KOPT-K1 (cell line): ENCODE results near the gene SMTN.

Experiments
- H3K27ac ChIP-seq: fragments of 200-600 bp; sonication (generic); 2 replicates; pipeline ENCODE4 v1.5.1; 2016; ENCODE audit warnings: antibody characterized with exemption, mild to moderate bottlenecking, low read depth, low read length; ENCODE audit not compliant: poor library complexity, severe bottlenecking
- H3K36me3 ChIP-seq: fragments of 200-600 bp; sonication (generic); 2 replicates; pipeline ENCODE4 v1.5.1; 2017; ENCODE audit warnings: antibody characterized with exemption, mild to moderate bottlenecking, low read length, moderate library complexity; ENCODE audit not compliant: insufficient read depth
- H3K9me3 ChIP-seq: fragments of 200-600 bp; sonication (generic); 2 replicates; pipeline ENCODE4 v1.5.1; 2017; ENCODE audit warnings: antibody characterized with exemption, low read length, mild to moderate bottlenecking; ENCODE audit not compliant: insufficient read depth, poor library complexity, severe bottlenecking

SMTN gene

DNA sequence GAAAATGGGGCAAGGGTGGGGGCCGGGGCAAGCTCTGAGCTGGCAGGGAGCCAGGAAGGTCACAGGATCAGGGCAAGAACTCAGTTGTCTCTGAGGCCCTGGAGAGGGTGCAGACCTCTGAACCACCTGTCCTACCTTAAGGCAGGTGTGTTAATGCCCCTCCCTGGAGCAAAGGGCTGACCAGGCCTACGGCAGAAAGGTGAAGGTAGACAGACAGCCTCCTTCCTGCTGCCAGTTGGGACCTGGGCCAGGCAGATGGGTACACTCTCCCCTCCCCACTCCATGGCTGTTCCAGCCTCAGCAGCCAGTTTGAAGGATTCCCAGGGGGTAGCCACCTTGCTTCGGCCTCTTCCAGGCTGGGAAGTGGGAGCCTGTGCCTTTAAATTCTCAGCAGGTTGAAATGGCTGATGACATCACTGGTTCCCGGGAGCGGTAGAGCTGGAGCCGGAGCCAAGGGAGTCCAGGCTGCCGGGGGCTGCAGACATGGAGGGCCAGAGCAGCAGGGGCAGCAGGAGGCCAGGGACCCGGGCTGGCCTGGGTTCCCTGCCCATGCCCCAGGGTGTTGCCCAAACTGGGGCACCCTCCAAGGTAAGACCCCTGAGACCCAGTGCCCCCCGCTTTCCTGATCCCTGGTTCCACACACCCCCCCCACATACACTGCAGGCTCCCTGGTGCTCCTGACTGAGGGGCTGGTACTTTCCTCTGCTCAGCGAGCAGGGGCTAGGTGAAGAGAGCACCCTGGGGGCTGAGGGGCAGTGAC lies 41.6 kb downstream of the SMTN start, which contains the start of gene INPP5J:
Gene INPP5J (plus strand): TSS at position 435 of the 760 bp plus-strand sequence. CDS start 49 bp downstream, at position 484.
- no peaks in the 10 kb centered on the region for H3K36me3 ChIP-seq
- H3K27ac ChIP-seq = no peak within 1 kb of the TSS
- H3K9me3 ChIP-seq = no peaks in the 10 kb centered on the region

DNA sequence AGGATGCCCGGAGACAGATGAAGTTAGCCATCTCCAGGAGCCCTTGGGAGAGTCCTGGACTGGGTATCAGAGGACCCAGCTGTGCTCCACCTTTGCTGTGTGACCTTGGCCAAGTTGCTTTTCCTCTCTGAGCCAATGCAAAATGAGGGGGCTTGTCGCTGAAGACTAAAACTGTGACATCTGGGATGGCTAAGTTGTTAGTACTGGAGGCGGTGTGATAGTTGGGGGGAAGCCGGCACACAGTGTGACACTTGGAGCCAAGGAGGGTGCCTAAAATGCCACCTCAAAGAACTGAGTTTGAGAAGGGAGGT lies 42.1 kb downstream of the SMTN start:
- no peaks in the 10 kb centered on the region for H3K9me3 ChIP-seq
- no peak overlapping the region for H3K27ac ChIP-seq
- H3K36me3 ChIP-seq = no peaks in the 10 kb centered on the region

DNA sequence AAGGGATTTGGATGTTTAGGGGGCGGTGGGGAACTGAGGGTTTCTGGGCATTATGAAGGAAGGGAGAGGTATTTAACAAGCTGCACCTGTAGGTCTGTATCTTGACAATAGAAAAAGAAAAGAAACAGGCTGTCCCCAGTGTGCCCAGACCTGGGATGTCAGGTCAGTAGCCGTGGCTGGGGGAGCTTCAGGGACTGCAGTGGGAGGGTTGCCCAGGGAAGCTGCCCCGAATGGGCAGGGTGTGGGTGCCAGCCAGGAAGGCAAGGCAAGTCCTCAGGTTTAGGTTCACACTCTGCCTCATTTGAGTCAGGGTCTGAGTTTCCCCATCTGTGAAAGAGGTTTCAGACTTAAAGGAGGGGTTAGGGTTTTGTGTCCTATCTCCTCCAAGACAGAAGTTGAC lies 43.2 kb downstream of the SMTN start:
- Histone ChIP-seq H3K9me3 (no peaks in the 10 kb centered on the region), H3K27ac (no peak overlapping the region), H3K36me3 (no peaks in the 10 kb centered on the region)

DNA sequence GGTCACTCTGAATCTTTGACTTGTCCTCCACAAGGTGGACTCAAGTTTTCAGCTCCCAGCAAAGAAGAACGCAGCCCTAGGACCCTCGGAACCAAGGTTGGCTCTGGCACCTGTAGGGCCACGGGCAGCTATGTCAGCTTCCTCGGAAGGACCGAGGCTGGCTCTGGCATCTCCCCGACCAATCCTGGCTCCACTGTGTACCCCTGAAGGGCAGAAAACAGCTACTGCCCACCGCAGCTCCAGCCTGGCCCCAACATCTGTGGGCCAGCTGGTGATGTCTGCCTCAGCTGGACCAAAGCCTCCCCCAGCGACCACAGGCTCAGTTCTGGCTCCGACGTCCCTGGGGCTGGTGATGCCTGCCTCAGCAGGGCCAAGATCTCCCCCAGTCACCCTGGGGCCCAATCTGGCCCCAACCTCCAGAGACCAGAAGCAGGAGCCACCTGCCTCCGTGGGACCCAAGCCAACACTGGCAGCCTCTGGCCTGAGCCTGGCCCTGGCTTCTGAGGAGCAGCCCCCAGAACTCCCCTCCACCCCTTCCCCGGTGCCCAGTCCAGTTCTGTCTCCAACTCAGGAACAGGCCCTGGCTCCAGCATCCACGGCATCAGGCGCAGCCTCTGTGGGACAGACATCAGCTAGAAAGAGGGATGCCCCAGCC lies 43.8 kb downstream of the SMTN start:
- Histone ChIP-seq H3K36me3 (no peaks in the 10 kb centered on the region), H3K9me3 (no peaks in the 10 kb centered on the region), H3K27ac (no peak overlapping the region)

DNA sequence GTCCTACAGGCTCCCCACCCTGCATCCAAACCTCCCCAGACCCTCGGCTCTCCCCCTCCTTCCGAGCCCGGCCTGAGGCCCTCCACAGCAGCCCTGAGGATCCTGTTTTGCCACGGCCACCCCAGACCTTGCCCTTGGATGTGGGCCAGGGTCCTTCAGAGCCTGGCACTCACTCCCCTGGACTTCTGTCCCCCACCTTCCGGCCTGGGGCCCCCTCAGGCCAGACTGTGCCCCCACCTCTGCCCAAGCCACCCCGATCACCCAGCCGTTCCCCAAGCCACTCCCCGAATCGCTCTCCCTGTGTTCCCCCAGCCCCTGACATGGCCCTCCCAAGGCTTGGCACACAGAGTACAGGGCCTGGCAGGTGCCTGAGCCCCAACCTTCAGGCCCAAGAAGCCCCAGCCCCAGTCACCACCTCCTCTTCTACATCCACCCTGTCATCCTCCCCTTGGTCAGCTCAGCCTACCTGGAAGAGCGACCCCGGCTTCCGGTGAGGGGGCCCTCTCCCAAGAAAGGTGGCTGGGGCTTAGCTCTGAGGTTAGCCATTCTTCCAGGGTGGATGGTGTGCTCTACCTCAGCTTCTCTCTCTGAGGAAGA lies 44.5 kb downstream of the SMTN start:
- Histone ChIP-seq H3K27ac (no peak overlapping the region), H3K9me3 (no peaks in the 10 kb centered on the region), H3K36me3 (no peaks in the 10 kb centered on the region)

DNA sequence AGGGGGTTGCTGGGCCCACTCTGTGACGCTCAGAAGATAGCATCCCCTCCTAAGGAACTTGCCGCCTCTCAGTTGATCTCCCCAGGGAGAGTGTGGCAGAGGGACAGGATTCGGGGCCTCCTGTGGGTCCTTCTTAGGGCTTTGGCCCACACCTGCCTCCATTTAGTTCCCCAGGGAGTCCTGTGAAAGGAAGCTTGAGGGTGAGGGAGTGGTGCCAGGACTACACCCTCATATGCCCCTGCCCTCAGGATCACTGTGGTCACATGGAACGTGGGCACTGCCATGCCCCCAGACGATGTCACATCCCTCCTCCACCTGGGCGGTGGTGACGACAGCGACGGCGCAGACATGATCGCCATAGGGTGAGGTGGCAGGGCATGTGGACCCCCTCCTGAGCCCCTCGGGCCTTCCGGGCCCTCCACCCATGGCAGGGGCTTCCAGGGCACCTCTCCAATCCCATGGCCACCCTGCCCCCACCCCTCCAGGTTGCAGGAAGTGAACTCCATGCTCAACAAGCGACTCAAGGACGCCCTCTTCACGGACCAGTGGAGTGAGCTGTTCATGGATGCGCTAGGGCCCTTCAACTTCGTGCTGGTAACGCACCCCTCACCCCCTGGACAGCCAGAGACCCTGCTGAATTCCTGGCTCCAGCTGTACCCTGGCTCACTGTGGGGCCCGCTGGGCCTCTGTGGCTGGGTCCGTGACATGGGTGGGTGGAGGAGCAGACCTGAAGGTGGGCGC lies 45.2 kb downstream of the SMTN start:
- Histone ChIP-seq H3K9me3 (no peaks in the 10 kb centered on the region), H3K27ac (no peak overlapping the region)

DNA sequence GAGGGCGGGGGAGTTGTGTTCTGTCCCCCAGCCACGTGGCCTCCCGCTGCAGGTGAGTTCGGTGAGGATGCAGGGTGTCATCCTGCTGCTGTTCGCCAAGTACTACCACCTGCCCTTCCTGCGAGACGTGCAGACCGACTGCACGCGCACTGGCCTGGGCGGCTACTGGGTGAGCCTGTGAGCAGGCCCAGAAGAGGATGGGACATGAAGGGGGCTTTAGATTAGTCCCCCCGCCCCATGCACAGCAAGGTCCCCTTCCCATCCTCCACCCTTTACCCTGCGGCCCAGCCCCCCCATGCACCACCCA lies 45.7 kb downstream of the SMTN start:
- Histone ChIP-seq H3K36me3 (no peaks in the 10 kb centered on the region), H3K27ac (no peak overlapping the region), H3K9me3 (no peaks in the 10 kb centered on the region)

More for the DNA sequence above, 45.2 kb downstream of the SMTN start:
- H3K36me3 ChIP-seq = no peaks in the 10 kb centered on the region

DNA sequence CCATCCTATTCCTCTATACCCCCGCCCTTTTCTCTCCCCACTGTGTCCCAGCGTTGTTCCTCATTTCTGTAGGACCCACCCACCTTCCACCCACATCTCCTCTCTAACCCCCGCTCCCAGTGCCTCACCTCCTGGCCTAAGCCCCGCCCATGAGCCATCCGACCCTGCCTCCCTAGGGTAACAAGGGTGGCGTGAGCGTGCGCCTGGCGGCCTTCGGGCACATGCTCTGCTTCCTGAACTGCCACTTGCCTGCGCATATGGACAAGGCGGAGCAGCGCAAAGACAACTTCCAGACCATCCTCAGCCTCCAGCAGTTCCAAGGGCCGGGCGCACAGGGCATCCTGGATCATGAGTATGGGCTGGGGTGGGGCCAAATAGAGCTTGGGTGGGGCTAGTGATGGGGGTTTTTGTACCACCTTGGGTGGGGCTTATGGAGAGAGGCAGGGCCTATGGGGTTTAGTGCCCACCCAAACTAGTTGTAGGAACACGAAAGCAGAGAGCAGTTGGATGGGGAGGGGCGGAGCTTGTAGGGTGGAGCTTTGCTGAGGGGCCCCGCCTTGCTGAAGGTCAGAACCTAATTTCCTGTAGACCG lies 46.2 kb downstream of the SMTN start:
- H3K36me3 ChIP-seq = no peaks in the 10 kb centered on the region
- no peak overlapping the region for H3K27ac ChIP-seq
- H3K9me3 ChIP-seq = no peaks in the 10 kb centered on the region

DNA sequence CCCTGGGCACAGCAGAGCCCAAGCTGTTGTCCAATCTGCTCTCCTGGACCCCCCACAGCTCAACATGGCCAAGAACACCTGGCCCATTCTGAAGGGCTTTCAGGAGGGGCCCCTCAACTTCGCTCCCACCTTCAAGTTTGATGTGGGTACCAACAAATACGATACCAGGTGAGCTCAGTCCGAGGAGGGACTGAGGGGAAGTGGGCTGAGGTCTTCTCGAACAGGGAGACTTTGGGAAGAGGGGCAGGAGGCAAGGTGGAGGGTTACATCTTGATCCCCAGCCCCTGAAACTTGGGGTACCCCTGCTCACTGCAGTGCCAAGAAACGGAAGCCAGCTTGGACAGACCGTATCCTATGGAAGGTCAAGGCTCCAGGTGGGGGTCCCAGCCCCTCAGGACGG lies 47.0 kb downstream of the SMTN start:
- H3K27ac ChIP-seq = no peak overlapping the region
- no peaks in the 10 kb centered on the region for H3K9me3 ChIP-seq
- no peaks in the 10 kb centered on the region for H3K36me3 ChIP-seq

DNA sequence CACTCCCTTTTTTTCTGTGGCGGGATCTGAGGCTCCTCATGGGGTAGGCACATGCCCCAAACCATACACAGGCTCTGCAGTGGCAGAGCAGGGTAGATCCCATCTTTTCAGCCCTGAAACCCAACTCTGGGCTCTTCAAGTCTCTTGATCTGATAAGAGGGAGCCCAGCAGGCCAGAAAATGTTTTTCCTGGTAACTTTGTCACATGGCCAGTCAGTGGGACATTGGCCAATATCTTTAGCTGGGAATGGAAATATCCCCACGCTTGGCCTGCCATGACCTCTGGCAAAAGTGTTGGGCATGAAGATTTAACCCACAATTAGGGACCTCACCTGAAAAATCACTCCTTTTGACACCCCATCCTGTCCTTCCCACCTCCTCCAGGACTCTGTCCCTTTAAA lies 49.8 kb downstream of the SMTN start:
- Histone ChIP-seq H3K36me3 (no peaks in the 10 kb centered on the region), H3K9me3 (no peaks in the 10 kb centered on the region), H3K27ac (no peak overlapping the region)

DNA sequence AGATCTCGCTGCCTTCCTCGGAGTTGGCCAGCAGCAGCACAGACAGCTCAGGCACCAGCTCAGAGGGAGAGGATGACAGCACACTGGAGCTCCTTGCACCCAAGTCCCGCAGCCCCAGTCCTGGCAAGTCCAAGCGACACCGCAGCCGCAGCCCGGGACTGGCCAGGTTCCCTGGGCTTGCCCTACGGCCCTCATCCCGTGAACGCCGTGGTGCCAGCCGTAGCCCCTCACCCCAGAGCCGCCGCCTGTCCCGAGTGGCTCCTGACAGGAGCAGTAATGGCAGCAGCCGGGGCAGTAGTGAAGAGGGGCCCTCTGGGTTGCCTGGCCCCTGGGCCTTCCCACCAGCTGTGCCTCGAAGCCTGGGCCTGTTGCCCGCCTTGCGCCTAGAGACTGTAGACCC lies 52.8 kb downstream of the SMTN start:
- Histone ChIP-seq H3K36me3 (no peaks in the 10 kb centered on the region), H3K27ac (no peak overlapping the region), H3K9me3 (no peaks in the 10 kb centered on the region)

DNA sequence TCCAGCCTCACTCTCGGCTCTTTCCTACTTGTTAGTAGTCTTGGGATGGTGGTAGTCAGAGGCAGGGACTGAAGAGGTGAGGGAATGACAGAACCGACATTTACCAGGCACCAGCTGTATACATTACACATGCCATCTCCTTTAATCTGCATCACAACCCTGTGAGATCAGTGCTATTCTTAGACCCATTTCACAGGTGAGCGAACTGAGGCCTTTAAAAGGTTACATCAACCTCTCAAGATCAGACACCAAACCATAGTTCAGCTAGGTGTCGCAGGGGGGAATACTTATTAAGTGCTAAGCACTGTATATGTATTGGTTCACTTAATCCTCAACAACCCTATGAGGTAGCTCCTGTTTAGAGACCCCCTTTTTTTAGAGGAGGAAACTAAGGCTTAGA lies 53.6 kb downstream of the SMTN start:
- Histone ChIP-seq H3K27ac (no peak overlapping the region), H3K36me3 (no peaks in the 10 kb centered on the region), H3K9me3 (no peaks in the 10 kb centered on the region)

DNA sequence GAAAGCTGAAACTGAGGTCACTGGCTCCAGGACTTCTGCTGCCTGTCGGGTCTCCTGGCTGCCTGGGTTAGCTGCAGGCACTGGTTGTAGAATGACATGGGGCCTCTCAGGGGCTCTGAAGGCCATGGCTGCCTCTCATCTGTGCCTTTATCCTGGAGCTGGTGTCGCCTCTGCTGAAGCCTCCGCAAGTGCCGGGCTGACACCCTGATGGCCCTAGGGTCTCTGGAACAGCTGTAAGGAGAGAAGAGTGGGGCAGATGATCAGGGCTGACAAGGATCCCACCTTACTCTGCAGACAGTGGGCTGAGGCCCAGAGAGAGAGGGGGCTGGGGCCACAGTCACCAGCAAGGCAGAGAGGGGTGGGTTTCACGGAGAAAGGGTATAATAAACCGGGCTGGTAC lies 54.6 kb downstream of the SMTN start:
- Histone ChIP-seq H3K36me3 (no peaks in the 10 kb centered on the region), H3K9me3 (no peaks in the 10 kb centered on the region), H3K27ac (no peak overlapping the region)

DNA sequence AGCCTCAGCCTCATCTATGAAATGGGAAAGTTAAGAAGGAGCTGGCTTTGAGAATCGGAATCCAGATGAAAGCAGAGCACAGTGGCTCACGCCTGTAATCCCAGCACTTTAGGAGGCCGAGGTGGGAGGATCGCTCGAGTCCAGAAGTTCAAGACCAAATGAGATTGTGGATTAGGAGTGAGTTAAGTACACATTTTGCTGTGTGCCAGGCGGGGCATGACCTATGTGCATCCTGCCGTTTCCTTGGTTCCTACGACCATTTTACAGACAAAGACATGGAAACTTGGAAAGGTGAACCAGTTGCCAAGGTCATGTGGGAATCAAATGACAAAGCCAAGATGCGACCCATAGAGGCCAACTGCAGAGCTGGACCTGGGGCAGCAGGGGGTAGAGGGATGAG lies 55.0 kb downstream of the SMTN start:
- H3K36me3 ChIP-seq = no peaks in the 10 kb centered on the region
- no peaks in the 10 kb centered on the region for H3K9me3 ChIP-seq
- H3K27ac ChIP-seq = no peak overlapping the region

DNA sequence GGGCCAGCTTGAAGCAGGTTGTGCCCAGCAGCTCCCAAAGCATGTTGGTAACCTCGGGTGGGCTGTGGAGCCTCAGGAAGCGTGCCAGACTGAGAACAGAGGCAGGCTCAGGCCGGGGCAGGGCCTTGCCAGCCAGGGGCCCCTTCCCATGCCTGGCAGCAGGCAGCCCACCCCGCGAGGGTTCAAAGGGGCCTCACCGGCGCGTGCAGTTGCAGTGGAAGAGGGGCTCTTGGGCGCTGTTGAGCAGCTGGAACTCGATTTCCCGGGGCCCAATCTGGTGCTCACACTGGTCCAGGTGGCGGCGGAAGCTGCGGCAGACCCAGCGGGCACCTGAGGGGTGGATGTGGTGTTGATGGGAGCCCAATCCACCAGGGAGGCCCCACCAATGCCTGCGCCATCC lies 55.6 kb downstream of the SMTN start:
- no peak overlapping the region for H3K27ac ChIP-seq
- no peaks in the 10 kb centered on the region for H3K9me3 ChIP-seq
- H3K36me3 ChIP-seq = no peaks in the 10 kb centered on the region
